ENCODE measurements around the gene FAAP20. TPM values are rescaled to one million over a fixed set of nuclear protein-coding genes. Genes with fewer than 3 reads are reported as not detected.

FAAP20 gene
- total RNA-seq, 1 donor from 2014 or later: 38.3 TPM

GRCh38 chr1:2229037-2229864, 34.7 kb upstream of the FAAP20 start:
- intact Hi-C loops (cut with DNase I): no loop called here
- Histone ChIP-seq H3K4me1 (peaks cover 15 to 26% of the 10 kb centered on the region in 2 donors), H3K27ac (peak overlapping the region; percentile 85 to 93), H3K27me3 (no peaks in the 10 kb centered on the region), H3K4me3 (peak overlapping the region; percentile 78 to 85), H3K9me3 (no peaks in the 10 kb centered on the region), H3K36me3 (no peaks in the 10 kb centered on the region)
- peak in 1 of 3 experiments; percentile 13 for TF ChIP-seq CTCF (IDR thresholded peaks at IDR 0.05)
- DNase-seq (ENCODE audit: low spot score in 2 of 2): peak in 1 of 2 donors; percentile 82

GRCh38 chr1:2228694-2229036, 34.1 kb upstream of the FAAP20 start:
- intact Hi-C loops (cut with DNase I): no loop called here
- Histone ChIP-seq H3K27me3 (no peaks in the 10 kb centered on the region), H3K4me1 (peaks cover 9 to 20% of the 10 kb centered on the region in 2 donors), H3K9me3 (no peaks in the 10 kb centered on the region), H3K36me3 (no peaks in the 10 kb centered on the region), H3K27ac (peak overlapping the region; percentile 85 to 93), H3K4me3 (peak overlapping the region; percentile 78 to 85)
- no peak for DNase-seq (ENCODE audit: low spot score in 2 of 2)
- no peak for TF ChIP-seq CTCF (IDR thresholded peaks at IDR 0.05)

- Histone ChIP-seq H3K27ac (peak within 1 kb of the TSS; percentile 99), H3K9me3 (no peaks in the 10 kb centered on the region), H3K36me3 (no peaks in the 10 kb centered on the region), H3K4me3 (peak within 1 kb of the TSS; percentile 81 to 90), H3K27me3 (no peaks in the 10 kb centered on the region), H3K4me1 (peaks cover 5 to 17% of the 10 kb centered on the region in 2 donors)
- DNase-seq (ENCODE audit: low spot score in 2 of 2): no peak
- no peak for TF ChIP-seq CTCF (IDR thresholded peaks at IDR 0.05)
- intact Hi-C loops (cut with DNase I): no loop called here
Observed at GRCh38 chr1:2228157-2228594, 33.6 kb upstream of the FAAP20 start, which contains the start of gene SKI. TSS of gene SKI (plus strand) at chr1:2228319. CDS start at chr1:2228767, 448 bp downstream.

- Histone ChIP-seq H3K27ac (peak overlapping the region; percentile 99), H3K27me3 (no peaks in the 10 kb centered on the region), H3K9me3 (no peaks in the 10 kb centered on the region), H3K36me3 (no peaks in the 10 kb centered on the region), H3K4me1 (peaks cover 5 to 11% of the 10 kb centered on the region in 2 donors), H3K4me3 (peak overlapping the region; percentile 81 to 90)
- intact Hi-C loops (cut with DNase I): loop anchor here (1.0 kb wide), 1 partner anchor 14 kb away; no protein-coding TSS in a partner anchor
- DNase-seq (ENCODE audit: low spot score in 2 of 2): peak; percentile 78 to 97
- TF ChIP-seq CTCF (IDR thresholded peaks at IDR 0.05): peak in 2 of 3 experiments; percentile 5 to 47
Observed at GRCh38 chr1:2227346-2228156, 33.0 kb upstream of the FAAP20 start.

- peaks cover 5 to 6% of the 10 kb centered on the region in 2 donors for H3K4me1 ChIP-seq
- intact Hi-C loops (cut with DNase I): loop anchor here (1.0 kb wide), 1 partner anchor 13 kb away; no protein-coding TSS in a partner anchor
- no peak for TF ChIP-seq CTCF (IDR thresholded peaks at IDR 0.05)
- DNase-seq (ENCODE audit: low spot score in 2 of 2): peak in 1 of 2 donors; percentile 72
- H3K9me3 ChIP-seq: no peaks in the 10 kb centered on the region
- no peaks in the 10 kb centered on the region for H3K36me3 ChIP-seq
- H3K27me3 ChIP-seq: no peaks in the 10 kb centered on the region
- H3K27ac ChIP-seq: peak overlapping the region; percentile 99
- peak overlapping the region; percentile 81 to 90 for H3K4me3 ChIP-seq
Observed at GRCh38 chr1:2226525-2227345, 32.2 kb upstream of the FAAP20 start.
